Thyroid gland (tissue), 4 donors: Measurements from ENCODE around the gene SLITRK6. TPM values are rescaled to one million over a fixed set of nuclear protein-coding genes. Genes with fewer than 3 reads are reported as not detected.

ENCODE experiments used
- DNase-seq, 2 donors: peaks; one replicate each; pipeline ENCODE4 v3.0.0-alpha.2; 2019
- H3K27ac ChIP-seq, 3 donors: fragments of 200-600 bp; sonication (generic); 1 replicate in 2 of 3; 2 replicates in 1 of 3; pipeline ENCODE4 v1.5.1; 2016 to 2019; ENCODE audit warnings: mild to moderate bottlenecking in 1 of 3, moderate library complexity in 1 of 3
- H3K27me3 ChIP-seq: fragments of 200-600 bp; sonication (generic); one replicate; pipeline ENCODE4 v1.5.1; 2019
- H3K36me3 ChIP-seq, 2 donors: fragments of 200-600 bp; sonication (generic); one replicate each; pipeline ENCODE4 v1.5.1; 2016 to 2019
- H3K4me1 ChIP-seq, 2 donors: fragments of 200-600 bp; sonication (generic); one replicate each; pipeline ENCODE4 v1.5.1; 2017 to 2019
- H3K4me3 ChIP-seq, 3 donors: fragments of 200-600 bp; sonication (generic); replicated peaks in 1 of 3; 1 replicate in 2 of 3; 2 replicates in 1 of 3; pipeline ENCODE4 v1.5.1; 2016; ENCODE audit warnings: mild to moderate bottlenecking in 1 of 3
- H3K9me3 ChIP-seq: fragments of 200-600 bp; sonication (generic); one replicate; pipeline ENCODE4 v1.5.1; 2017
- CTCF ChIP-seq, 6 experiments: fragments of 200-600 bp in 3 of 6; fragments of 450-650 bp in 3 of 6; sonication (generic) in 3 of 6; IDR thresholded peaks; one replicate each; pipeline ENCODE4 v1.5.1; 2016 to 2019; ENCODE audit warnings: antibody characterized with exemption in 6 of 6, mild to moderate bottlenecking in 2 of 6, inconsistent platforms in 1 of 6, moderate library complexity in 1 of 6
- POLR2A ChIP-seq, 2 donors: fragments of 450-650 bp; IDR thresholded peaks; one replicate each; pipeline ENCODE4 v1.6.1; 2017; ENCODE audit warnings: antibody characterized with exemption in 2 of 2, mild to moderate bottlenecking in 2 of 2, moderate library complexity in 1 of 2
- WGBS, 2 donors: methylation state at CpG; one replicate each; pipeline ENCODE4 v1.1.5; 2017; 5-methylcytosine and 5-hydroxymethylcytosine counted together
- intact Hi-C: fragments of 100-400 bp; cut with DNase I; formaldehyde crosslinking; loops from one replicate; pipeline ENCODE4 v1.15.1; 2023
- total RNA-seq, 4 donors: library from RNA; depleted of rRNA; stranded (reverse); fragments of >200 nt; gene quantifications; one replicate each; pipeline ENCODE4 v1.2.3, GENCODE V29; 2016

Gene SLITRK6
- total RNA-seq, 4 donors from 2014 or later, result 0.11 to 0.54 (median 0.54) TPM; not detected in 1

DNA sequence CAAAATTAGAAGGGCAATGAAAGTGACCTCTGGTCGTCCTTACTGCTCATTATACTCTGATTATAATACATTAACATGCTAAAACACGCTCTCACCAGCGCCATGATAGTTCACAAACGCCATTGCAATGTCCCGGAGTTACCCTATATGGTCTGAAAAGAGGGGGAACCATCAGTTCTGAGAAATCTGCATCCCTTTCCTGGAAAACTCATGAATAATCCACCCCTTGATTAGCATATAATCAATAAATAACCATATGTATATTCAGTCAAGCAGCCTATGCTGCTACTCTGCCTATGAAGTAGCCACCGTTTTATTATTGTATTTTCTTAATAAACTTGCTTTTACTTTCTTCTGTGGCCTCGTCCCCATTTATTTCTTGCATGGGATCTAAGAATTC lies 24.6 kb upstream of the SLITRK6 start:
- WGBS, 2 donors, result 87 to 91% methylated on average over 7 of the region's 7 CpGs
- no peak overlapping the region for H3K4me3 ChIP-seq
- DNase-seq, result no peak
- no peaks in the 10 kb centered on the region for H3K9me3 ChIP-seq
- H3K27ac ChIP-seq, result no peak overlapping the region
- H3K36me3 ChIP-seq, result no peaks in the 10 kb centered on the region
- H3K27me3 ChIP-seq, result no peaks in the 10 kb centered on the region
- no peaks in the 10 kb centered on the region for H3K4me1 ChIP-seq
- TF ChIP-seq POLR2A (IDR thresholded peaks at IDR 0.05) (no peak), CTCF (IDR thresholded peaks at IDR 0.05) (no peak)
- intact Hi-C loops, result no loop called here

DNA sequence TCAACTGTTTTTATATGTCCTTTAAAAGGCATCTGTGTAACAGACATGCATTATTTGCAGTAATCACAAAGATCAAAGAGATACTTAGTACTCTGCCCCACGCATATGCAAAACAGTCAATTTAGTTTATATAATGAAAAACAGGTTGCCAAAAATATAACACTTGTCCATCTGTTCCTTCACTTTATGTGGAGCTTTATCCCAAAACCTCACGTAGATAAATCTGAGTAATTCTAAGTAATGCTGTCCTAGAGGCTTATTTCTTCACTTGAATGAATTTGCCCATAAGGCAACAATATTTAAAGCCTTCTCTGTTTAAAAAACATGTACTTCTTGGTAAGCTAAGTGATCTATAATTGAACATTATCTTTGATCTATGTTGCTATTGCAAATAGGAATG lies 20.3 kb upstream of the SLITRK6 start:
- WGBS, 2 donors, result 86 to 88% methylated on average over 2 of the region's 2 CpGs
- H3K27ac ChIP-seq, result no peak overlapping the region
- no peaks in the 10 kb centered on the region for H3K27me3 ChIP-seq
- TF ChIP-seq CTCF (IDR thresholded peaks at IDR 0.05), result no peak
- TF ChIP-seq POLR2A (IDR thresholded peaks at IDR 0.05), result no peak
- H3K4me3 ChIP-seq, result no peak overlapping the region
- no peaks in the 10 kb centered on the region for H3K4me1 ChIP-seq
- no peaks in the 10 kb centered on the region for H3K36me3 ChIP-seq
- H3K9me3 ChIP-seq, result no peaks in the 10 kb centered on the region
- no peak for DNase-seq
- intact Hi-C loops, result no loop called here

- Histone ChIP-seq H3K4me3 (no peak overlapping the region), H3K9me3 (no peaks in the 10 kb centered on the region), H3K36me3 (no peaks in the 10 kb centered on the region), H3K27ac (no peak overlapping the region), H3K4me1 (no peaks in the 10 kb centered on the region), H3K27me3 (no peaks in the 10 kb centered on the region)
- TF ChIP-seq CTCF (IDR thresholded peaks at IDR 0.05) (no peak), POLR2A (IDR thresholded peaks at IDR 0.05) (no peak)
- no peak for DNase-seq
- intact Hi-C loops, result no loop called here
Measured at GRCh38 chr13:85816413-85816812, 17.2 kb upstream of the SLITRK6 start.

DNA sequence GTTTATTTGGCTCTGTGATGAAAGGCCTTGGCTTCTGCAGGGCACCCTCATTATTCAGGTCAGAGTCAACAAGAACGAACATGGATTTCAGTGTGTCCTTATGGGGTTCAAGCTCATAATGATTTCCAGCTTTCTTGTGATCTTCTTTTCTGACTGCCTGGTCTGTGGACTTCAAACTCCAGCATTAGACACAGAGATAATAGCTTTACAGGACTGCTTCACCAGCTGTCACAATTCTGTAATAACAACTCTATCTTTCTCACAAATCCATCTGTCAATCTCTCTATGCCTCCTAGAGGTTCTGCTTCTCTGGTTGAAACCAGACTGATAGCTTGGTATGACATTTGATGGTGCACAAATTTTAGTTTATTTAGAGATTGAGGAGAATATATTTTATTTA lies 13.1 kb upstream of the SLITRK6 start:
- Histone ChIP-seq H3K4me1 (no peaks in the 10 kb centered on the region), H3K9me3 (no peaks in the 10 kb centered on the region), H3K27ac (no peak overlapping the region), H3K36me3 (no peaks in the 10 kb centered on the region), H3K27me3 (no peaks in the 10 kb centered on the region), H3K4me3 (no peak overlapping the region)
- 83 to 94% methylated on average over 1 of the region's 1 CpG for WGBS, 2 donors
- intact Hi-C loops, result no loop called here
- DNase-seq, result no peak
- TF ChIP-seq CTCF (IDR thresholded peaks at IDR 0.05) (no peak), POLR2A (IDR thresholded peaks at IDR 0.05) (no peak)

DNA sequence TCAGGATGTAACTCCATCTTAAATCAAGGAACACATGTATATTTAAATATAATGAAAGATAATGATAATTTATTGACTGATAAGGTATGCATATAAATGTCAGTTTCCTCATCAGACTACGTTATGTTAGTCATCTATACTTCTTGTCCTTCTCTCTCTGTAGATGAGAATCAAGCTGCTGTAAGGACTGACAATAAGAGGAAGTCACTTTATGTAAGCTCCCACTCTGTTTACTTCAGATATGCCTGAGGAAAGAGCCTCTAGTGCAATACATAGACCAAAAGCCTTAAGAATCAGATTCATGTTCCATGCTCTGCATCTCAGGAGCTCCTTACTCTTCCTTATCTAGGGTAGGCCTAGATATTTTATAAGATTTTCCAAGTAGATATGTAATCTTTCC lies 9.6 kb upstream of the SLITRK6 start:
- 68 to 69% methylated on average over 1 of the region's 1 CpG for WGBS, 2 donors
- no peak overlapping the region for H3K4me3 ChIP-seq
- H3K27me3 ChIP-seq, result no peaks in the 10 kb centered on the region
- TF ChIP-seq POLR2A (IDR thresholded peaks at IDR 0.05), result no peak
- no peak for TF ChIP-seq CTCF (IDR thresholded peaks at IDR 0.05)
- no peaks in the 10 kb centered on the region for H3K4me1 ChIP-seq
- no peak for DNase-seq
- H3K36me3 ChIP-seq, result no peaks in the 10 kb centered on the region
- no peaks in the 10 kb centered on the region for H3K9me3 ChIP-seq
- H3K27ac ChIP-seq, result no peak overlapping the region
- intact Hi-C loops, result loop anchor here (5.0 kb wide), 2 partner anchors 892 to 912 kb away; no protein-coding TSS in a partner anchor
